Esophagus muscularis mucosa (tissue), 4 donors: ENCODE measurements around the gene TNC. TPM values are rescaled to one million over a fixed set of nuclear protein-coding genes. Genes with fewer than 3 reads are reported as not detected.

Experiments used
- DNase-seq: peaks from one replicate; pipeline ENCODE4 v3.0.0-alpha.2; 2017; ENCODE audit errors: extremely low spot score
- H3K27ac ChIP-seq, 4 donors: fragments of 200-600 bp; sonication (generic); replicated peaks in 1 of 4; 1 replicate in 3 of 4; 2 replicates in 1 of 4; pipeline ENCODE4 v1.5.1; 2016 to 2019; ENCODE audit warnings: mild to moderate bottlenecking in 1 of 4
- H3K27me3 ChIP-seq, 4 donors: fragments of 200-600 bp; sonication (generic); one replicate each; pipeline versions ENCODE4 v1.5.1 to v1.6.0; 2016 to 2019
- H3K36me3 ChIP-seq, 4 donors: fragments of 200-600 bp; sonication (generic); one replicate each; pipeline ENCODE4 v1.5.1; 2016 to 2019
- H3K4me1 ChIP-seq, 4 donors: fragments of 200-600 bp; sonication (generic); one replicate each; pipeline ENCODE4 v1.5.1; 2016 to 2019
- H3K4me3 ChIP-seq, 4 donors: fragments of 200-600 bp; sonication (generic); 1 replicate in 2 of 4; 2 replicates in 2 of 4; pipeline ENCODE4 v1.5.1; 2016 to 2019; ENCODE audit warnings: mild to moderate bottlenecking in 4 of 4, moderate library complexity in 1 of 4
- H3K9me3 ChIP-seq, 4 donors: fragments of 200-600 bp; sonication (generic); 1 replicate in 3 of 4; 2 replicates in 1 of 4; pipeline ENCODE4 v1.5.1; 2016 to 2019
- CTCF ChIP-seq, 3 experiments: fragments of 200-600 bp in 2 of 3; fragments of 450-650 bp in 1 of 3; sonication (generic) in 2 of 3; IDR thresholded peaks; one replicate each; pipeline ENCODE4 v1.5.1; 2017 to 2019; ENCODE audit warnings: antibody characterized with exemption in 3 of 3, mild to moderate bottlenecking in 2 of 3, moderate library complexity in 1 of 3
- EP300 ChIP-seq: sonication (generic); formaldehyde crosslinking; IDR thresholded peaks from one replicate; pipeline ENCODE4 v1.6.1; 2017; ENCODE audit warnings: antibody characterized with exemption
- POLR2A ChIP-seq: fragments of 450-650 bp; IDR thresholded peaks from one replicate; pipeline ENCODE4 v1.6.1; 2017; ENCODE audit warnings: antibody characterized with exemption, moderate library complexity, mild to moderate bottlenecking, low read depth
- POLR2AphosphoS5 ChIP-seq, 2 donors: sonication (generic); formaldehyde crosslinking; IDR thresholded peaks; one replicate each; pipeline ENCODE4 v1.6.1; 2017; ENCODE audit warnings: antibody characterized with exemption in 2 of 2
- WGBS: methylation state at CpG from one replicate; pipeline ENCODE4 v1.1.5; 2018; 5-methylcytosine and 5-hydroxymethylcytosine counted together
- intact Hi-C: fragments of 100-400 bp; cut with DNase I; formaldehyde crosslinking; loops from one replicate; pipeline ENCODE4 v1.15.1; 2023
- total RNA-seq, 4 donors: library from RNA; depleted of rRNA; stranded (reverse); fragments of >200 nt; gene quantifications; one replicate each; pipeline versions ENCODE4 v1.1.0 to v1.2.1, GENCODE V29; 2016

TNC gene
- total RNA-seq, 4 donors from 2014 or later: 216 to 576 (median 478) TPM

- no peaks in the 10 kb centered on the region for H3K9me3 ChIP-seq
- no peaks in the 10 kb centered on the region for H3K36me3 ChIP-seq
- H3K27me3 ChIP-seq: no peaks in the 10 kb centered on the region
- no peak overlapping the region for H3K27ac ChIP-seq
- DNase-seq: peak; percentile 91
- intact Hi-C loops: no loop called here
- H3K4me3 ChIP-seq: no peak overlapping the region
- TF ChIP-seq POLR2A (no peak), POLR2AphosphoS5 (IDR thresholded peaks at IDR 0.05) (no peak), CTCF (IDR thresholded peaks at IDR 0.05) (no peak), EP300 (no peak)
- 49% methylated on average over 4 of the region's 4 CpGs for WGBS
- H3K4me1 ChIP-seq: no peaks in the 10 kb centered on the region
Observed at GRCh38 chr9:114989600-114990410, 128.2 kb downstream of the TNC start.

- intact Hi-C loops: no loop called here
- TF ChIP-seq POLR2A (no peak), POLR2AphosphoS5 (IDR thresholded peaks at IDR 0.05) (no peak), EP300 (no peak), CTCF (IDR thresholded peaks at IDR 0.05) (no peak)
- peak; percentile 87 for DNase-seq
- no peaks in the 10 kb centered on the region for H3K27me3 ChIP-seq
- H3K4me3 ChIP-seq: no peak overlapping the region
- WGBS: 89% methylated on average over 8 of the region's 8 CpGs
- no peaks in the 10 kb centered on the region for H3K4me1 ChIP-seq
- H3K36me3 ChIP-seq: no peaks in the 10 kb centered on the region
- no peaks in the 10 kb centered on the region for H3K9me3 ChIP-seq
- H3K27ac ChIP-seq: no peak overlapping the region
Observed at GRCh38 chr9:114988962-114989599, 128.9 kb downstream of the TNC start.

GRCh38 chr9:114987116-114987515 lies 130.8 kb downstream of the TNC start:
- Histone ChIP-seq H3K4me3 (no peak overlapping the region), H3K4me1 (no peaks in the 10 kb centered on the region), H3K9me3 (no peaks in the 10 kb centered on the region), H3K36me3 (no peaks in the 10 kb centered on the region), H3K27me3 (no peaks in the 10 kb centered on the region), H3K27ac (no peak overlapping the region)
- DNase-seq: no peak
- TF ChIP-seq CTCF (IDR thresholded peaks at IDR 0.05): no peak
- no peak for TF ChIP-seq EP300
- TF ChIP-seq POLR2AphosphoS5 (IDR thresholded peaks at IDR 0.05): no peak
- TF ChIP-seq POLR2A: no peak
- 97% methylated on average over 1 of the region's 1 CpG for WGBS
- intact Hi-C loops: no loop called here

- Histone ChIP-seq H3K9me3 (no peaks in the 10 kb centered on the region), H3K27me3 (no peaks in the 10 kb centered on the region), H3K4me1 (no peaks in the 10 kb centered on the region), H3K4me3 (no peak overlapping the region), H3K36me3 (no peaks in the 10 kb centered on the region), H3K27ac (no peak overlapping the region)
- 63% methylated on average over 2 of the region's 2 CpGs for WGBS
- DNase-seq: peak; percentile 60
- intact Hi-C loops: no loop called here
- TF ChIP-seq CTCF (IDR thresholded peaks at IDR 0.05): no peak
- no peak for TF ChIP-seq POLR2AphosphoS5 (IDR thresholded peaks at IDR 0.05)
- no peak for TF ChIP-seq POLR2A
- TF ChIP-seq EP300: no peak
Observed at GRCh38 chr9:114985959-114986501, 131.9 kb downstream of the TNC start.
